T-helper 1 cell treated with Interleukin-12 subunit alpha and Interleukin-12 subunit beta and Interleukin-4 antibody, amounts not matched to agents 30 μg/mL and 1 μg/mL, for 36 hours (primary cell): Measurements from ENCODE around the gene ZXDA.
"Not testable (repeated sequence)": the region's sequence is repeated elsewhere in the genome, so short reads cannot be mapped to it uniquely, and the experiment has no call there.

ENCODE experiments used
- H3K27ac Mint-ChIP-seq: one replicate; pipeline ENCODE4 v1.8.0; 2021; ENCODE audit warnings: mild to moderate bottlenecking, mixed read lengths
- H3K27me3 Mint-ChIP-seq: one replicate; pipeline ENCODE4 v1.8.0; 2021; ENCODE audit warnings: low read depth, mixed read lengths
- H3K36me3 Mint-ChIP-seq: one replicate; pipeline ENCODE4 v1.8.0; 2021; ENCODE audit warnings: low read depth, mixed read lengths
- H3K4me1 Mint-ChIP-seq: one replicate; pipeline ENCODE4 v1.8.0; 2021; ENCODE audit warnings: low read depth, mixed read lengths
- H3K4me3 Mint-ChIP-seq: one replicate; pipeline ENCODE4 v1.8.0; 2021; ENCODE audit warnings: mild to moderate bottlenecking, moderate library complexity, mixed read lengths
- H3K9me3 Mint-ChIP-seq: one replicate; pipeline ENCODE4 v1.8.0; 2021; ENCODE audit warnings: mixed read lengths

ZXDA gene

GRCh38 chrX:57910287-57910912 is at the start of gene ZXDA:
ZXDA (minus strand) TSS chrX:57910458; CDS start chrX:57910420, 38 bp downstream.
- Mint-ChIP-seq H3K27ac (peak within 1 kb of the TSS; percentile 85), H3K4me3 (peak within 1 kb of the TSS; percentile 73), H3K4me1 (peaks cover 25% of the 10 kb centered on the region)
- not testable (repeated sequence) for H3K27me3 Mint-ChIP-seq, H3K9me3 Mint-ChIP-seq, H3K36me3 Mint-ChIP-seq

- Mint-ChIP-seq H3K4me3 (no peak overlapping the region), H3K36me3 (no peaks in the 10 kb centered on the region), H3K27me3 (no peaks in the 10 kb centered on the region), H3K4me1 (no peaks in the 10 kb centered on the region), H3K27ac (no peak overlapping the region), H3K9me3 (peaks cover 11% of the 10 kb centered on the region)
Observed at GRCh38 chrX:57952320-57952678, 42.0 kb upstream of the ZXDA start.

- no peaks in the 10 kb centered on the region for H3K4me1 Mint-ChIP-seq
- no peaks in the 10 kb centered on the region for H3K36me3 Mint-ChIP-seq
- peaks cover 11% of the 10 kb centered on the region for H3K9me3 Mint-ChIP-seq
- H3K27me3 Mint-ChIP-seq: no peaks in the 10 kb centered on the region
- no peak overlapping the region for H3K4me3 Mint-ChIP-seq
- no peak overlapping the region for H3K27ac Mint-ChIP-seq
Observed at GRCh38 chrX:57951666-57952319, 41.5 kb upstream of the ZXDA start.

- no peaks in the 10 kb centered on the region for H3K9me3 Mint-ChIP-seq
- no peak overlapping the region for H3K4me3 Mint-ChIP-seq
- H3K36me3 Mint-ChIP-seq: no peaks in the 10 kb centered on the region
- peaks cover 11% of the 10 kb centered on the region for H3K4me1 Mint-ChIP-seq
- H3K27ac Mint-ChIP-seq: no peak overlapping the region
- no peaks in the 10 kb centered on the region for H3K27me3 Mint-ChIP-seq
Observed at GRCh38 chrX:57933321-57933720, 23.1 kb upstream of the ZXDA start.

- Mint-ChIP-seq H3K27ac (no peak overlapping the region), H3K4me3 (no peak overlapping the region), H3K4me1 (peaks cover 11% of the 10 kb centered on the region), H3K27me3 (no peaks in the 10 kb centered on the region), H3K36me3 (no peaks in the 10 kb centered on the region), H3K9me3 (no peaks in the 10 kb centered on the region)
Observed at GRCh38 chrX:57932266-57932665, 22.0 kb upstream of the ZXDA start.

- Mint-ChIP-seq H3K27ac (no peak overlapping the region), H3K4me3 (no peak overlapping the region), H3K9me3 (no peaks in the 10 kb centered on the region), H3K4me1 (peaks cover 11% of the 10 kb centered on the region), H3K36me3 (no peaks in the 10 kb centered on the region), H3K27me3 (no peaks in the 10 kb centered on the region)
Observed at GRCh38 chrX:57930051-57930450, 19.8 kb upstream of the ZXDA start.

GRCh38 chrX:57929373-57929772 is 19.1 kb upstream of the ZXDA start:
- Mint-ChIP-seq H3K9me3 (no peaks in the 10 kb centered on the region), H3K4me3 (no peak overlapping the region), H3K27ac (no peak overlapping the region), H3K27me3 (no peaks in the 10 kb centered on the region), H3K36me3 (no peaks in the 10 kb centered on the region), H3K4me1 (peaks cover 11% of the 10 kb centered on the region)

GRCh38 chrX:57925806-57926205 is 15.5 kb upstream of the ZXDA start:
- no peaks in the 10 kb centered on the region for H3K9me3 Mint-ChIP-seq
- no peak overlapping the region for H3K4me3 Mint-ChIP-seq
- H3K36me3 Mint-ChIP-seq: no peaks in the 10 kb centered on the region

GRCh38 chrX:57918750-57919436 is 8.6 kb upstream of the ZXDA start:
- no peak overlapping the region for H3K27ac Mint-ChIP-seq
- H3K36me3 Mint-ChIP-seq: no peaks in the 10 kb centered on the region
- no peaks in the 10 kb centered on the region for H3K27me3 Mint-ChIP-seq
- H3K4me3 Mint-ChIP-seq: no peak overlapping the region
- H3K9me3 Mint-ChIP-seq: no peaks in the 10 kb centered on the region
- H3K4me1 Mint-ChIP-seq: no peaks in the 10 kb centered on the region

More at GRCh38 chrX:57925806-57926205, 15.5 kb upstream of the ZXDA start:
- Mint-ChIP-seq H3K27me3 (no peaks in the 10 kb centered on the region), H3K4me1 (peaks cover 11% of the 10 kb centered on the region), H3K27ac (no peak overlapping the region)

GRCh38 chrX:57915680-57916079 is 5.4 kb upstream of the ZXDA start:
- no peaks in the 10 kb centered on the region for H3K36me3 Mint-ChIP-seq
- H3K27ac Mint-ChIP-seq: no peak overlapping the region
- no peaks in the 10 kb centered on the region for H3K27me3 Mint-ChIP-seq
- no peak overlapping the region for H3K4me3 Mint-ChIP-seq
- peaks cover 7% of the 10 kb centered on the region for H3K4me1 Mint-ChIP-seq
- no peaks in the 10 kb centered on the region for H3K9me3 Mint-ChIP-seq

GRCh38 chrX:57909595-57910286 is 517 bp downstream of the ZXDA start:
- H3K4me3 Mint-ChIP-seq: peak overlapping the region; percentile 4
- H3K27ac Mint-ChIP-seq, H3K27me3 Mint-ChIP-seq, H3K36me3 Mint-ChIP-seq, H3K9me3 Mint-ChIP-seq: not testable (repeated sequence)
- peaks cover 31% of the 10 kb centered on the region for H3K4me1 Mint-ChIP-seq

- not testable (repeated sequence) for H3K27me3 Mint-ChIP-seq, H3K27ac Mint-ChIP-seq, H3K9me3 Mint-ChIP-seq, H3K36me3 Mint-ChIP-seq
- peak overlapping the region; percentile 4 for H3K4me3 Mint-ChIP-seq
- peaks cover 31% of the 10 kb centered on the region for H3K4me1 Mint-ChIP-seq
Observed at GRCh38 chrX:57908972-57909594, 1.2 kb downstream of the ZXDA start.

- Mint-ChIP-seq H3K4me3 (peak overlapping the region; percentile 14), H3K9me3 (no peaks in the 10 kb centered on the region), H3K4me1 (peaks cover 31% of the 10 kb centered on the region), H3K27ac (no peak overlapping the region), H3K27me3 (no peaks in the 10 kb centered on the region), H3K36me3 (peaks cover 6% of the 10 kb centered on the region)
Observed at GRCh38 chrX:57906790-57907189, 3.5 kb downstream of the ZXDA start.

GRCh38 chrX:57905141-57905540 is 5.1 kb downstream of the ZXDA start:
- H3K27me3 Mint-ChIP-seq: no peaks in the 10 kb centered on the region
- H3K9me3 Mint-ChIP-seq: no peaks in the 10 kb centered on the region
- H3K4me3 Mint-ChIP-seq: peak overlapping the region; percentile 68
- peaks cover 6% of the 10 kb centered on the region for H3K36me3 Mint-ChIP-seq
- peaks cover 23% of the 10 kb centered on the region for H3K4me1 Mint-ChIP-seq
- peak overlapping the region; percentile 38 for H3K27ac Mint-ChIP-seq
